ENCODE measurements around the gene SERTAD3.

- TF ChIP-seq, protein P1, sequence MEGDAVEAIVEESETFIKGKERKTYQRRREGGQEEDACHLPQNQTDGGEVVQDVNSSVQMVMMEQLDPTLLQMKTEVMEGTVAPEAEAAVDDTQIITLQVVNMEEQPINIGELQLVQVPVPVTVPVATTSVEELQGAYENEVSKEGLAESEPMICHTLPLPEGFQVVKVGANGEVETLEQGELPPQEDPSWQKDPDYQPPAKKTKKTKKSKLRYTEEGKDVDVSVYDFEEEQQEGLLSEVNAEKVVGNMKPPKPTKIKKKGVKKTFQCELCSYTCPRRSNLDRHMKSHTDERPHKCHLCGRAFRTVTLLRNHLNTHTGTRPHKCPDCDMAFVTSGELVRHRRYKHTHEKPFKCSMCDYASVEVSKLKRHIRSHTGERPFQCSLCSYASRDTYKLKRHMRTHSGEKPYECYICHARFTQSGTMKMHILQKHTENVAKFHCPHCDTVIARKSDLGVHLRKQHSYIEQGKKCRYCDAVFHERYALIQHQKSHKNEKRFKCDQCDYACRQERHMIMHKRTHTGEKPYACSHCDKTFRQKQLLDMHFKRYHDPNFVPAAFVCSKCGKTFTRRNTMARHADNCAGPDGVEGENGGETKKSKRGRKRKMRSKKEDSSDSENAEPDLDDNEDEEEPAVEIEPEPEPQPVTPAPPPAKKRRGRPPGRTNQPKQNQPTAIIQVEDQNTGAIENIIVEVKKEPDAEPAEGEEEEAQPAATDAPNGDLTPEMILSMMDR (IDR thresholded peaks at IDR 0.05) = no peak
- no peak for TF ChIP-seq EZH2 (IDR thresholded peaks at IDR 0.05)
Measured at GRCh38 chr19:40419066-40419612, 25.0 kb downstream of the SERTAD3 start.
